Keratinocyte (primary cell): ENCODE data around the gene RPL35A. TPM values are rescaled to one million over a fixed set of nuclear protein-coding genes. Genes with fewer than 3 reads are reported as not detected.

ENCODE experiments used
- DNase-seq: peaks from one replicate; pipeline ENCODE4 v3.0.0-alpha.2; 2011; ENCODE audit warnings: low read depth, missing footprints, low spot score
- FAIRE-seq: peaks from 2 replicates; lab custom pipeline; 2011; peaks lifted over from hg19 to GRCh38; lab: Jason Lieb, UNC
- H2AFZ ChIP-seq: 2 replicates; pipeline ENCODE4 v1.6.0; 2012; ENCODE audit warnings: low read length, control low read depth, inconsistent platforms; ENCODE audit not compliant: control insufficient read depth
- H3K27ac ChIP-seq: 2 replicates; pipeline ENCODE4 v1.5.1; 2011; ENCODE audit warnings: low read length; ENCODE audit not compliant: control insufficient read depth, insufficient read depth
- H3K27me3 ChIP-seq: 3 replicates; pipeline ENCODE4 v1.6.0; 2011; ENCODE audit warnings: low read length; ENCODE audit not compliant: control insufficient read depth, insufficient read depth; ENCODE audit errors: extremely low read depth
- H3K36me3 ChIP-seq, 2 experiments: 2 replicates in 1 of 2; 3 replicates in 1 of 2; pipeline ENCODE4 v1.5.1; 2011; ENCODE audit warnings: low read length in 2 of 2, mild to moderate bottlenecking in 1 of 2; ENCODE audit not compliant: control insufficient read depth in 2 of 2, insufficient read depth in 2 of 2; ENCODE audit errors: extremely low read depth in 1 of 2
- H3K4me1 ChIP-seq: 3 replicates; pipeline ENCODE4 v1.5.1; 2011; ENCODE audit warnings: low read length; ENCODE audit not compliant: control insufficient read depth, insufficient read depth; ENCODE audit errors: extremely low read depth
- H3K4me2 ChIP-seq: 3 replicates; pipeline ENCODE4 v1.6.0; 2011; ENCODE audit warnings: low read depth, low read length; ENCODE audit not compliant: control insufficient read depth, insufficient read depth; ENCODE audit errors: extremely low read depth
- H3K4me3 ChIP-seq, 3 experiments: fragments of 200-600 bp in 1 of 3; sonication (generic) in 1 of 3; 2 replicates in 2 of 3; 3 replicates in 1 of 3; pipeline ENCODE4 v1.5.1; 2011 to 2016; ENCODE audit warnings: low read length in 3 of 3, mild to moderate bottlenecking in 3 of 3, control low read depth in 2 of 3, inconsistent platforms in 1 of 3, low read depth in 1 of 3, mixed read lengths in 1 of 3, mixed run types in 1 of 3, moderate library complexity in 1 of 3; ENCODE audit not compliant: control insufficient read depth in 2 of 3, insufficient read depth in 2 of 3; ENCODE audit errors: extremely low read depth in 1 of 3
- H3K79me2 ChIP-seq: 2 replicates; pipeline ENCODE4 v1.6.0; 2012; ENCODE audit warnings: low read length; ENCODE audit not compliant: control insufficient read depth, insufficient read depth
- H3K9ac ChIP-seq: 3 replicates; pipeline ENCODE4 v1.6.0; 2011; ENCODE audit warnings: low read length; ENCODE audit not compliant: control insufficient read depth, insufficient read depth; ENCODE audit errors: extremely low read depth
- H3K9me1 ChIP-seq: 3 replicates; pipeline ENCODE4 v1.6.0; 2011; ENCODE audit warnings: low read length; ENCODE audit not compliant: control insufficient read depth, insufficient read depth; ENCODE audit errors: extremely low read depth
- H3K9me3 ChIP-seq: 2 replicates; pipeline ENCODE4 v1.5.1; 2012; ENCODE audit warnings: low read depth, low read length; ENCODE audit not compliant: control insufficient read depth
- H4K20me1 ChIP-seq: 3 replicates; pipeline ENCODE4 v1.6.0; 2011; ENCODE audit warnings: low read length; ENCODE audit not compliant: control insufficient read depth, insufficient read depth; ENCODE audit errors: extremely low read depth
- CTCF ChIP-seq, 3 experiments: IDR thresholded peaks in 1 of 3; conservative IDR thresholded peaks in 1 of 3; optimal IDR thresholded peaks in 1 of 3; 2 replicates in 2 of 3; 3 replicates in 1 of 3; pipeline versions ENCODE3 to v1.5.1; 2011; ENCODE audit warnings: low read length in 3 of 3, mild to moderate bottlenecking in 3 of 3, moderate library complexity in 2 of 3, control low read depth in 1 of 3, inconsistent platforms in 1 of 3; ENCODE audit not compliant: insufficient read depth in 2 of 3; ENCODE audit errors: extremely low read depth in 1 of 3
- EZH2 ChIP-seq: IDR thresholded peaks from one replicate; pipeline ENCODE4 v1.6.1; 2012; ENCODE audit warnings: inconsistent platforms, mild to moderate bottlenecking, low read length, moderate library complexity
- dilution Hi-C: fragments of 300-500 bp; cut with MboI; formaldehyde crosslinking; loops from one replicate; pipeline ENCODE4 v1.7.0; 2020; ENCODE audit warnings: low sequenced_read_pairs; ENCODE audit not compliant: extremely low pct_ligation_motif_present
- polyA plus RNA-seq, 5 experiments: library from polyadenylated mRNA; depleted of rRNA in 3 of 5; stranded (reverse) in 3 of 5; stranded (forward) in 1 of 5; unstranded in 1 of 5; fragments of >200 nt; gene quantifications; 1 replicate in 1 of 5; 2 replicates in 3 of 5; 3 replicates in 1 of 5; pipeline versions ENCODE4 v1.2.1 to v1.2.3, GENCODE V29; 2011 to 2012; ENCODE audit warnings: missing spikeins in 2 of 5, low read depth in 1 of 5, low replicate concordance in 1 of 5

RPL35A gene
- polyA plus RNA-seq, 1 donor (not counting 4 experiments of a cell fraction or from before 2014, with no cell fraction given): 1,184 TPM

DNA sequence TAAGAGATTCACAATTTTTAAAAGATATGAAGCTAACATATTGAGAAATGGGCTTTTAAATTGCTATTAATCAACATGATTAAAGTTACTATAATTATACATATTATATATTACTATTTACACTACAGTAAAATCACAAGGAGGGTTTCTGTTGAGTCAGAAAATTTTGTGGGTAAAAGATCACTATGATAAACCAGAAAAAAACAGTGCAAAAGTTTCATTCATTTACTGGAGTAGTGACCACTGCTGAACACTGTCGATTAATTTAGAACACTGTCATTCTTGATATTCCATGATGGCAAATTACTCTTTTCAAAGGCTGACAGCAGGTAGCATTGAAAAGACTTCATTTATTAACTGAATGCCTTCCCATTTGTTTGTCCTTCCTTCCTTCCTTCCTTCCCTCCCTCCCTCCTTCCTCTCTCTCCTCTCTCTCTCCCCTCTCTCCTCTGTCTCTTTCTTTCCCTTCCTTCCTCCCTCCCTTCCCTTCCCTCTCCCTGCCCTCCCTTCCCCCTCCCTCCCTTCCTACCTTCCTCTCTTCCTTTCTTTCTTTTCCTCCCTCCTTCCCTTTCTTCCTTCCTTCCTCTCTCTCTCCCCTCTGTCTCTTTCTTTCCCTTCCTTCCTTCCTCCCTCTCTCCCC is 9.1 kb upstream of the RPL35A start:
- H3K9ac ChIP-seq: no peak overlapping the region
- H3K79me2 ChIP-seq: no peaks in the 10 kb centered on the region
- H3K4me3 ChIP-seq: no peak overlapping the region
- H3K4me1 ChIP-seq: no peaks in the 10 kb centered on the region
- no peak for TF ChIP-seq EZH2
- TF ChIP-seq CTCF (optimal IDR thresholded peaks at IDR 0.05 in 1 of 3, IDR thresholded peaks at IDR 0.05 in 1 of 3, conservative IDR thresholded peaks at IDR 0.05 in 1 of 3; ENCODE audit: extremely low read depth in 1 of 3, insufficient read depth in 2 of 3, low read length in 3 of 3): no peak
- no peaks in the 10 kb centered on the region for H4K20me1 ChIP-seq
- FAIRE-seq (no peak), DNase-seq (no peak)
- H3K9me1 ChIP-seq: no peaks in the 10 kb centered on the region
- no peak overlapping the region for H2AFZ ChIP-seq
- no peaks in the 10 kb centered on the region for H3K36me3 ChIP-seq
- dilution Hi-C loops: no loop called here
- H3K4me2 ChIP-seq: no peak overlapping the region
- H3K27me3 ChIP-seq: no peaks in the 10 kb centered on the region
- H3K27ac ChIP-seq: no peak overlapping the region
- no peaks in the 10 kb centered on the region for H3K9me3 ChIP-seq

DNA sequence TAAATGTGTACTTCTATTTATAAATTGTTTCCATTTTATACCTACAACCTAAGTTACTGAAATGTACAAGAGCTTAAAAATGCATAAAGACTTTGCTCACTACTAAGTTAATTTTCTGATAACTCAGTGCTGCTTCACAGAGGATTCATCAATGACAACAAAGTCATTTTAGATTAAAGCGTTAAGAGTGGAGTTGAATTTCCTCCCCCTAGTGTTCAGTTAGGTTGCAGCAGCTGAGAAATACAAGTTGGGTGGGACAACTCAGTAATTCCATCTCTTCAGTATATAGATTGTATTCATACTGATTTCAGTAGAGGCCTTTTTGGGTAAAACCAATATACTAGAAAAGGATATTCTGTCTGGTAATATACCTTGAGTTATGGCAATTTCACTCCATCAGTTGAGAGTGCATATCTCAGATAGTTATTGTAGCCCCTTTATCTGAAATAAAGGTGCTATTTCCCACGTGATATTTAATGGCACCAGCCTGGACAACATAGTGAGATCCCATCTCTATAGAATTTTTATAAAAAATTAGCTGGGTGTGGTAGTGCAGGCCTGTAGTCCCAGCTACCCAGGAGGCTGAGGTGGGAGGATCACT is 6.9 kb upstream of the RPL35A start:
- Histone ChIP-seq H3K79me2 (no peaks in the 10 kb centered on the region), H3K27ac (no peak overlapping the region), H3K4me3 (no peak overlapping the region), H3K9ac (no peak overlapping the region), H3K4me1 (no peaks in the 10 kb centered on the region), H3K9me1 (no peaks in the 10 kb centered on the region), H3K9me3 (no peaks in the 10 kb centered on the region), H3K4me2 (no peak overlapping the region), H3K27me3 (no peaks in the 10 kb centered on the region), H4K20me1 (no peaks in the 10 kb centered on the region), H3K36me3 (no peaks in the 10 kb centered on the region), H2AFZ (no peak overlapping the region)
- TF ChIP-seq CTCF (optimal IDR thresholded peaks at IDR 0.05 in 1 of 3, IDR thresholded peaks at IDR 0.05 in 1 of 3, conservative IDR thresholded peaks at IDR 0.05 in 1 of 3; ENCODE audit: extremely low read depth in 1 of 3, insufficient read depth in 2 of 3, low read length in 3 of 3): peak; percentile 45 to 77 (median 52)
- no peak for TF ChIP-seq EZH2
- dilution Hi-C loops: no loop called here
- FAIRE-seq (peak; percentile 62), DNase-seq (no peak)
